ENCODE results near the gene VIT. TPM values are rescaled to one million over a fixed set of nuclear protein-coding genes. Genes with fewer than 3 reads are reported as not detected.

Gene VIT
- total RNA-seq, 1 experiment from 2014 or later: not detected

GRCh38 chr2:36704475-36705150 is 8.1 kb downstream of the VIT start:
- no peak overlapping the region for H3K9ac ChIP-seq (ENCODE audit: low read length)
- TF ChIP-seq CTCF (conservative IDR thresholded peaks at IDR 0.05; ENCODE audit: low read depth, low read length) (no peak), EZH2phosphoT487 (IDR thresholded peaks at IDR 0.05; ENCODE audit: borderline replicate concordance, low read length) (no peak), EZH2 (IDR thresholded peaks at IDR 0.05; ENCODE audit: low read length, unreplicated experiment) (no peak)
- no peak overlapping the region for H2AFZ ChIP-seq (ENCODE audit: low read length)
- H4K20me1 ChIP-seq (ENCODE audit: low read length): no peaks in the 10 kb centered on the region
- no peaks in the 10 kb centered on the region for H3K79me2 ChIP-seq (ENCODE audit: low read length)
- ChIA-PET CTCF (no interaction called here), POLR2A (ENCODE audit: unreplicated experiment) (no interaction called here)
- intact Hi-C loops (cut with micrococcal nuclease): no loop called here
- no peak overlapping the region for H3K27ac ChIP-seq (ENCODE audit: low read length)
- H3K9me3 ChIP-seq (ENCODE audit: low read length): no peaks in the 10 kb centered on the region
- H3K36me3 ChIP-seq (ENCODE audit: low read depth, low read length): no peaks in the 10 kb centered on the region
- no TSS peak for BruUV-seq (replicated peaks)
- peaks cover 20% of the 10 kb centered on the region for H3K4me1 ChIP-seq (ENCODE audit: insufficient read depth, low read length)
- DNase-seq: no peak
- no peak overlapping the region for H3K4me3 ChIP-seq (ENCODE audit: low read length)
- H3F3A ChIP-seq (ENCODE audit: low read length, unreplicated experiment): no peaks in the 10 kb centered on the region
- H3K4me2 ChIP-seq (ENCODE audit: low read length): no peak overlapping the region
- H3K9me2 ChIP-seq (replicated peaks; ENCODE audit: low read length): no peaks in the 10 kb centered on the region
- no peaks in the 10 kb centered on the region for H3K27me3 ChIP-seq (ENCODE audit: low read length)
- no peak for ATAC-seq

DNA sequence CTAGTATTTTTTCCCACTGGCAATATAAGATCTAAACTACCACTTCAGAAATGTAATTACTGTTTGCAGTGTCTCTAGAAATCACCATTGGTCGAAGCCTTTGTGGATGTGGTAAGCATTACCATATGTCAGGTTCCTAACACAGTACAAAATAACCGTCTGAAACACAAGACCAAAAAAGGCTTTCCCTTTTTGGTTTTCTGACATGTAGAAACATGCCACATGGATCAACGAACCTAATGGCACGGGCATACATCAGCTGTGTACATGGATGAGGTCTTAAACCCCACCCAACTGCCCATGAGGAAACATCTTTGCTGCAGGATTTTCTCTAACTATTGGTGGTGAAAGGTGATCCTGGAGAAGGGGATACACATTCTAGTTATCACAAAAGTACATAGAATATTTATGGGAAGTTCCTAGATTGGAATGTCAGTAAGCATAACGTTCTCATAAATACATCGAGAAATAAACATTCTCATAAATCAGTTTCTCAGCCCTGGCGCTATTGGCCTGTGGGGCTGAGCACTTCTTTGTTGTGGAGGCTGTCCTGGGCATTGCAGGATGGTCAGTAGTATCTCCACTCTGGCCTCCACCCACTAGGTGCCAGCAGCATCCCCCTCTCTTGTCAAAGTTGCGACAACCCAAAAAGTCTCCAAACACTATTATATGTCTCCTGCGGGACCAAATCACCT is 9.0 kb downstream of the VIT start:
- Histone ChIP-seq H2AFZ (ENCODE audit: low read length) (no peak overlapping the region), H3F3A (ENCODE audit: low read length, unreplicated experiment) (no peaks in the 10 kb centered on the region), H3K9me2 (replicated peaks; ENCODE audit: low read length) (no peaks in the 10 kb centered on the region), H3K9me3 (ENCODE audit: low read length) (no peaks in the 10 kb centered on the region), H3K9ac (ENCODE audit: low read length) (no peak overlapping the region), H3K27ac (ENCODE audit: low read length) (no peak overlapping the region), H3K4me3 (ENCODE audit: low read length) (no peak overlapping the region), H3K36me3 (ENCODE audit: low read depth, low read length) (no peaks in the 10 kb centered on the region), H3K4me2 (ENCODE audit: low read length) (no peak overlapping the region), H3K4me1 (ENCODE audit: insufficient read depth, low read length) (peaks cover 20% of the 10 kb centered on the region), H4K20me1 (ENCODE audit: low read length) (no peaks in the 10 kb centered on the region), H3K27me3 (ENCODE audit: low read length) (no peaks in the 10 kb centered on the region), H3K79me2 (ENCODE audit: low read length) (no peaks in the 10 kb centered on the region)
- CTCF ChIA-PET: no interaction called here
- POLR2A ChIA-PET (ENCODE audit: unreplicated experiment): no interaction called here
- no TSS peak for BruUV-seq (replicated peaks)
- TF ChIP-seq EZH2 (IDR thresholded peaks at IDR 0.05; ENCODE audit: low read length, unreplicated experiment) (no peak), EZH2phosphoT487 (IDR thresholded peaks at IDR 0.05; ENCODE audit: borderline replicate concordance, low read length) (no peak), CTCF (conservative IDR thresholded peaks at IDR 0.05; ENCODE audit: low read depth, low read length) (no peak)
- no peak for DNase-seq
- ATAC-seq: no peak
- intact Hi-C loops (cut with micrococcal nuclease): no loop called here
